ENCODE results near the gene CSPG5.

The CSPG5 gene

GRCh38 chr3:47536967-47537366 lies 41.7 kb downstream of the CSPG5 start:
- ATAC-seq (no peak), DNase-seq (no peak)
- Mint-ChIP-seq H3K4me1 (peaks cover 7% of the 10 kb centered on the region), H3K27ac (no peak overlapping the region), H3K36me3 (ENCODE audit: low read depth) (no peaks in the 10 kb centered on the region), H3K4me3 (no peak overlapping the region), H3K27me3 (peaks cover 4% of the 10 kb centered on the region), H3K9me3 (no peaks in the 10 kb centered on the region)

DNA sequence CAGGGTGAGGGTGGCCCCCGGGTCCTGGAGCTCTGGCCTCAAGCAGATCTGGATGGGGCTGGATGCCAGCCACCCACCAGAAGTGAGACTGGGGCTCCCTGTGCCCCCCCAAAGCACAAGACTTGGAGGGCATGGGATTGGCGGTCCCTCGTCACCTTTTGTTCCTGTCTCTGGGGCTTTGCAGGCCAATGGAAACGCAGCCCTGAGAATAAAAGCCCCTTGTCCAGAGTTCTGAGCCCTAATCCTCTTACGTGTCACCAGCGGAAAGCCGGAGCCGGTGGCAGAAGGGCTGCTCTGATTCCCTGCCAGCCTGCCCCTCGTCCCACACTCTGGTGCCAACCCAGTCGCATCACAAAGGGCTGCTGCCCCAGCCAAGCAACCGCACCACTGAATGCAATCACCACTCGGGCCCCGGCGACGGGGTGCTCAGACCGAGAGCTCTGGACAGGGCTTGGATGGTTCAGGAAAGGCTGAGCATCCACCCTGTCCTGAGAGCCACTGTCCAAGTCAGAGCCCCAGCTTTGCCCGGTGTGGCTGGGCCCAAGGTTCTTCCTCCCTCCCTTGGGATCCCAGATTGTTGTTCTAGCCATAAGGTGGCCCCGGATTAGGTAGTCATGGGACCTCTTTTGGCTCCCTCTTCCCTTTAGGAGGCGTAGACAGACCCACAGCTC lies 42.3 kb downstream of the CSPG5 start:
- no peaks in the 10 kb centered on the region for H3K9me3 Mint-ChIP-seq
- no peak for ATAC-seq
- H3K27me3 Mint-ChIP-seq, result peaks cover 4% of the 10 kb centered on the region
- H3K4me1 Mint-ChIP-seq, result peaks cover 1% of the 10 kb centered on the region
- DNase-seq, result no peak
- H3K27ac Mint-ChIP-seq, result no peak overlapping the region
- no peaks in the 10 kb centered on the region for H3K36me3 Mint-ChIP-seq (ENCODE audit: low read depth)
- H3K4me3 Mint-ChIP-seq, result no peak overlapping the region

GRCh38 chr3:47533996-47534454 lies 44.6 kb downstream of the CSPG5 start:
- no peak overlapping the region for H3K27ac Mint-ChIP-seq
- ATAC-seq (no peak), DNase-seq (no peak)
- no peaks in the 10 kb centered on the region for H3K9me3 Mint-ChIP-seq
- H3K4me1 Mint-ChIP-seq, result no peaks in the 10 kb centered on the region
- H3K36me3 Mint-ChIP-seq (ENCODE audit: low read depth), result no peaks in the 10 kb centered on the region
- peaks cover 4% of the 10 kb centered on the region for H3K27me3 Mint-ChIP-seq
- no peak overlapping the region for H3K4me3 Mint-ChIP-seq

DNA sequence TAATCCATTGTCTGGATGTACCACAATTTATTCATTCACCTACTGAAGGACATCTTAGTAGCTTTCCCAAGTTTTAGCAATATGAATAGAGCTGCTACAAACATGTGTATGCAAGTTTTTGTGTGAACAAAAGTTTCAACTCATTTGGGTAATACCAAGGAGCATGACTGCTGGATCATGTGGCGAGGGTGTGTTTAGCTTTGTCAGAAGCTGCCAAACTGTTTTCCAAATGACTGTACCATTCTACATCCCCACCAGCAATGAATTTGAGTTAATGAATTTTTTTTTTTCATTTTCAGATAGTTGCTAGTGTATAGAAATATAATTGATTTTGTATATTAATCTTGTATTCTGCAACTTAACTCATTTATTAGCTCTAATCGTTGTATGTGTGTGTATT lies 45.2 kb downstream of the CSPG5 start:
- H3K9me3 Mint-ChIP-seq, result no peaks in the 10 kb centered on the region
- DNase-seq (no peak), ATAC-seq (no peak)
- no peak overlapping the region for H3K27ac Mint-ChIP-seq
- no peaks in the 10 kb centered on the region for H3K27me3 Mint-ChIP-seq
- H3K4me1 Mint-ChIP-seq, result no peaks in the 10 kb centered on the region
- H3K4me3 Mint-ChIP-seq, result no peak overlapping the region
- H3K36me3 Mint-ChIP-seq (ENCODE audit: low read depth), result no peaks in the 10 kb centered on the region

DNA sequence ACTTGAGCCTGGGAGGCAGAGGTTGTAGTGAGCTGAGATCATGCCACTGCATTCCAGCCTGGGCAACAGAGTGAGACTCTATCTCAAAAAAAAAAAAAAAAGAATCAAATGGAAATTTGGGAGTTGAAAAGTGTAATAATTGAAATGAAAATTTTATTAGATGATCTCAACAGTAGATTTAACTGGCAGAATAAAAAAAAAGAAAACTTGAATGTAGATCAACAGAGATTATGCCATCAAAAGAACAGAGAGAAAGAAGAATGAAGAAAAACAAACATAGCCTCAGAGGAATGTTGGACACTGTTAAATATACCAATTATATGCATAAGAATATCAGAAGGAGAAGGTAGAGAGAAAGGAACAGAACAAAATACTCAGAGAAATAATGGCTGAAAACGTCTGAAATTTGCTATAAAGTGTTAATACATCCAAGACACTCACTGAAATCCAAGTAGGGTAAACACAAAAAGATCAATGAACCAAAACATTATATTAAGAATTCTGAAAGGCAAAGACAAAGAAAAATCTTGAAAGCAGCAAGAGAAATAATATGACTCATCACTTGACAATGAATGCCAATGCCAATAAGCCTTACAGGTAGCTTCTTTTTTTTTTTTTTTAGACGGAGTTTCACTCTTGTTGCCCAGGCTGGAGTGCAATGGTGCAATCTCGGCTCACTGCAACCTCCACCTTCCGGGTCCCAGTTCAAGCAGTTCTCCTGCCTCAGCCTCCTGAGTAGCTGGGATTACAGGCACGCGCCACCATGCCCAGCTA lies 50.5 kb downstream of the CSPG5 start:
- no peak for ATAC-seq
- Mint-ChIP-seq H3K27me3 (no peaks in the 10 kb centered on the region), H3K27ac (no peak overlapping the region), H3K36me3 (ENCODE audit: low read depth) (no peaks in the 10 kb centered on the region), H3K4me3 (no peak overlapping the region), H3K9me3 (peaks cover 5% of the 10 kb centered on the region), H3K4me1 (no peaks in the 10 kb centered on the region)
- DNase-seq, result no peak

- ATAC-seq, result no peak
- H3K27me3 Mint-ChIP-seq, result no peaks in the 10 kb centered on the region
- no peak for DNase-seq
- H3K9me3 Mint-ChIP-seq, result peaks cover 5% of the 10 kb centered on the region
- H3K36me3 Mint-ChIP-seq (ENCODE audit: low read depth), result no peaks in the 10 kb centered on the region
- H3K27ac Mint-ChIP-seq, result no peak overlapping the region
- H3K4me3 Mint-ChIP-seq, result no peak overlapping the region
- H3K4me1 Mint-ChIP-seq, result peaks cover 5% of the 10 kb centered on the region
Observed at GRCh38 chr3:47525617-47526016, 53.0 kb downstream of the CSPG5 start.

DNA sequence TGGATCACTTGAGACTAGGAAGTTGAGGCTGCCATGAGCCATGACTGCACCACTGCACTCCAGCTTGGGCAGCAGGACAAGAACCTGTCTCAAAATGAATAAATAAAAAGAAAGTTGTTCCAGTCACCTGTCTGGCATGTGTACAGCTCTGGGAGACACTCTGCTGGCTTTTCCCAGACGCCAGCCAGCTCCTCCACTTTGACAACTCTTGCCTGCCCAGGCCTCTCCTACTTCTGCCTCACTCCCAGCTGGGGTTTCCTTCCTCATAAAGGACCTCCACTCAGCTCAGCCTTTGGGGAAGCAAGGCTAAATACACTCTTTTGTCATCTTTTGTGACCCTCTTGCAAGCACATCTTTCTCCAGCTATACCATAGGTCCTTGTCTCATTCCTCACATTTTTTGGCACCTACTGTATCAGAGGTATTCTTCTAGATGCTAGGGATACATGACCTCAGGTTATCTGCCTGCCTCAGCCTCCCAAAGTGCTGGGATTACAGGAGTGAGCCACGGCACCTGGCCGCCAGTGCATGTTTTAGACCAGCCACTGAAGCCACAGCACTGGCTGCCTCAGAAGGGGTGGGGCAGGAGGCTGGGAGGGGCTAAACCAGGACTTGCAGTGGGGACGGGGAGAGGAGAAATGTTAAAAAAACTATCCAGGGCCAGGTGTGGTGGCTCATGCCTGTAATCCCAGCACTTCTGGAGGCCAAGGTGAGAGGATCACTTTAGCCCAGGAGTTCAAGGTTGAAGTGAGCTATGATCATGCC lies 55.2 kb downstream of the CSPG5 start:
- peaks cover 5% of the 10 kb centered on the region for H3K9me3 Mint-ChIP-seq
- H3K4me1 Mint-ChIP-seq, result peaks cover 5% of the 10 kb centered on the region
- H3K36me3 Mint-ChIP-seq (ENCODE audit: low read depth), result no peaks in the 10 kb centered on the region
- DNase-seq, result no peak
- no peaks in the 10 kb centered on the region for H3K27me3 Mint-ChIP-seq
- no peak overlapping the region for H3K27ac Mint-ChIP-seq
- ATAC-seq, result no peak
- no peak overlapping the region for H3K4me3 Mint-ChIP-seq

DNA sequence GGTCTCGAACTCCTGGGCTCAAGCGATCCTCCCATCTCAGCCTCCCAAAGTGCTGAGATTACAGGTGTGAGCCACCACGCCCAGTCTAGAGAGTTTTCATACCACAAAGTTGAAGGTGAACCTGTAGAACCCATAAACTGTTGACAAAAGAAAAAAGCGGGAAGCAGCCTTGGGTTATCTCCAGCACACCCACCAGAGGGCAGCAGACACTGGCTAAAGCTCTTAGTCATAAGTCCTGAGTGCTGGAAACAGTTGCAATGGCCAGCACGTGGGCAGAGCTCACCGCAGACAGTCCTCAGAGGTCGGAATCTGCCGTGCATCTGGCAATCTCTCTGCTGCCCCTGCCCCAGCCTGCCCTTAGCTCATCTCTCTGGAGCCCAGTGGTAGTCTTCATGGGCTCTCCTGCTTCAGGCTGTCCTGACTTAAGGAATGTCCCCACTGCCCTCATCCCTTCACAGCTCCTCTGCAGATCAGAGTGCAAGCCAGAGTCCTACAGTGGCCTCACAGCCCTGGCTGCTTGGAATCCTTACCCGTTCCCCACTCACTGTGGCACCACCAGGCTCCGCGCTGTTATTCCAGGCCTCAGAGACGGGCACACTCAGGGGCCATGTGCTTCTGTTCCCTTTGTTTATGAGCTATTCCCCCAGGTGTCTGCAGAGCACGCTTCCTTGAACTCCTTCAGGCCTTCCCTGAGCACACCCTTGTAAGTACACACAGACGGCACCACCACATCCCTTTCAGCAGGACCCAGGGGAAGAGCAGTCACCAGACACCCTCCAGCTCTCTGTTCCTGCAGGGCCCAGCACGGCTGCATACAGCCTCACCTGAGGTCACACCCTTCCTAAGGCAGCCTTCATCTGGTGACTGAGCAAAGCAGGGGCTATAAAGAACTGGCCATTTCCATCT lies 56.3 kb downstream of the CSPG5 start:
- peak; percentile 94 for ATAC-seq
- no peaks in the 10 kb centered on the region for H3K36me3 Mint-ChIP-seq (ENCODE audit: low read depth)
- peak overlapping the region; percentile 67 for H3K27ac Mint-ChIP-seq
- H3K4me3 Mint-ChIP-seq, result no peak overlapping the region
- DNase-seq, result peak; percentile 83
- no peaks in the 10 kb centered on the region for H3K9me3 Mint-ChIP-seq
- no peaks in the 10 kb centered on the region for H3K27me3 Mint-ChIP-seq
- peaks cover 5% of the 10 kb centered on the region for H3K4me1 Mint-ChIP-seq

GRCh38 chr3:47520756-47521155 lies 57.9 kb downstream of the CSPG5 start:
- Mint-ChIP-seq H3K9me3 (no peaks in the 10 kb centered on the region), H3K4me3 (no peak overlapping the region), H3K4me1 (peaks cover 5% of the 10 kb centered on the region), H3K36me3 (ENCODE audit: low read depth) (no peaks in the 10 kb centered on the region), H3K27me3 (no peaks in the 10 kb centered on the region), H3K27ac (no peak overlapping the region)
- DNase-seq (no peak), ATAC-seq (no peak)

- Mint-ChIP-seq H3K36me3 (ENCODE audit: low read depth) (peaks cover 3% of the 10 kb centered on the region), H3K4me1 (peaks cover 16% of the 10 kb centered on the region), H3K27me3 (peaks cover 3% of the 10 kb centered on the region), H3K27ac (no peak overlapping the region), H3K4me3 (no peak overlapping the region), H3K9me3 (no peaks in the 10 kb centered on the region)
- DNase-seq, result no peak
- ATAC-seq, result no peak
Observed at GRCh38 chr3:47517937-47518336, 60.7 kb downstream of the CSPG5 start.

GRCh38 chr3:47515864-47516319 lies 62.8 kb downstream of the CSPG5 start:
- H3K9me3 Mint-ChIP-seq, result no peaks in the 10 kb centered on the region
- peaks cover 3% of the 10 kb centered on the region for H3K27me3 Mint-ChIP-seq
- H3K27ac Mint-ChIP-seq, result no peak overlapping the region
- H3K4me3 Mint-ChIP-seq, result no peak overlapping the region
- peaks cover 3% of the 10 kb centered on the region for H3K36me3 Mint-ChIP-seq (ENCODE audit: low read depth)
- ATAC-seq (no peak), DNase-seq (no peak)
- peaks cover 19% of the 10 kb centered on the region for H3K4me1 Mint-ChIP-seq

- no peaks in the 10 kb centered on the region for H3K9me3 Mint-ChIP-seq
- peak overlapping the region; percentile 68 for H3K4me3 Mint-ChIP-seq
Observed at GRCh38 chr3:47515100-47515499, 63.6 kb downstream of the CSPG5 start.

GRCh38 chr3:47513125-47513929 lies 65.3 kb downstream of the CSPG5 start, which contains the start of gene ELP6:
Gene ELP6, minus strand, starts transcription at chr3:47513712. Its CDS starts 122 bp downstream, at chr3:47513590.
- Mint-ChIP-seq H3K4me1 (peaks cover 19% of the 10 kb centered on the region), H3K9me3 (no peaks in the 10 kb centered on the region), H3K27ac (peak within 1 kb of the TSS; percentile 95), H3K36me3 (ENCODE audit: low read depth) (peaks cover 12% of the 10 kb centered on the region), H3K4me3 (peak within 1 kb of the TSS; percentile 93), H3K27me3 (peaks cover 3% of the 10 kb centered on the region)
- ATAC-seq, result peak; percentile 99
- DNase-seq, result peak; percentile 97

More at GRCh38 chr3:47515100-47515499, 63.6 kb downstream of the CSPG5 start:
- Mint-ChIP-seq H3K27me3 (peaks cover 3% of the 10 kb centered on the region), H3K36me3 (ENCODE audit: low read depth) (peaks cover 7% of the 10 kb centered on the region), H3K27ac (peak overlapping the region; percentile 40), H3K4me1 (peaks cover 19% of the 10 kb centered on the region)
- no peak for ATAC-seq
- no peak for DNase-seq
